Measurements from ENCODE around the gene MORF4L1. TPM values are rescaled to one million over a fixed set of nuclear protein-coding genes. Genes with fewer than 3 reads are reported as not detected.

Gene MORF4L1
- total RNA-seq, 1 donor from 2014 or later, result 472 TPM

DNA sequence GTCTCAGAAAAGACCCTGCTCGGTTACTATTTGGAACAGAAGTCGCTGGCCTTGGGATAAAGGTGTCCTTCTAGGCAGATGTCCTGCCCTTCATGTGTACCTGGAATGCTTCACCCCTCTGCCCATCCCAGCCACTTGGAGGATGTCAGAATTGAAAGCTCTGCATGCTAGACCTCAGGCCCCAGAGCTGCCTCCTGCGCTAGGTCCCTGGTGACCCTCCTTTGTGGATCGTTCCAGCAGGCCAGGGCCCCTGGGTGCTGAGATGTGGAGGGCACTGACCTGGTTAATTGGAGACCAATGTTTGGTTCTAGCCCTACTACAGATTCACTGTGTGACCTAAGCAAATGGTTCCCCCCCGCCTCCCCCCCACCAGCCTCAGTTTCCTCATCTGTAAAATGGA, 74.8 kb downstream of the MORF4L1 start:
- Mint-ChIP-seq H3K4me1 (no peaks in the 10 kb centered on the region), H3K4me3 (peak overlapping the region; percentile 49), H3K27me3 (ENCODE audit: low read depth) (peaks cover 47% of the 10 kb centered on the region), H3K27ac (ENCODE audit: unreplicated experiment) (no peak overlapping the region), H3K9me3 (no peaks in the 10 kb centered on the region), H3K36me3 (ENCODE audit: low read depth) (no peaks in the 10 kb centered on the region)
- TF ChIP-seq, protein P1, sequence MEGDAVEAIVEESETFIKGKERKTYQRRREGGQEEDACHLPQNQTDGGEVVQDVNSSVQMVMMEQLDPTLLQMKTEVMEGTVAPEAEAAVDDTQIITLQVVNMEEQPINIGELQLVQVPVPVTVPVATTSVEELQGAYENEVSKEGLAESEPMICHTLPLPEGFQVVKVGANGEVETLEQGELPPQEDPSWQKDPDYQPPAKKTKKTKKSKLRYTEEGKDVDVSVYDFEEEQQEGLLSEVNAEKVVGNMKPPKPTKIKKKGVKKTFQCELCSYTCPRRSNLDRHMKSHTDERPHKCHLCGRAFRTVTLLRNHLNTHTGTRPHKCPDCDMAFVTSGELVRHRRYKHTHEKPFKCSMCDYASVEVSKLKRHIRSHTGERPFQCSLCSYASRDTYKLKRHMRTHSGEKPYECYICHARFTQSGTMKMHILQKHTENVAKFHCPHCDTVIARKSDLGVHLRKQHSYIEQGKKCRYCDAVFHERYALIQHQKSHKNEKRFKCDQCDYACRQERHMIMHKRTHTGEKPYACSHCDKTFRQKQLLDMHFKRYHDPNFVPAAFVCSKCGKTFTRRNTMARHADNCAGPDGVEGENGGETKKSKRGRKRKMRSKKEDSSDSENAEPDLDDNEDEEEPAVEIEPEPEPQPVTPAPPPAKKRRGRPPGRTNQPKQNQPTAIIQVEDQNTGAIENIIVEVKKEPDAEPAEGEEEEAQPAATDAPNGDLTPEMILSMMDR (conservative IDR thresholded peaks at IDR 0.05), result no peak
- no peak for DNase-seq (ENCODE audit: low read depth, low spot score)

Other genes starting within 250 kb of the MORF4L1 start
- gene CHRNB4, start 231.7 kb upstream of the MORF4L1 start, total RNA-seq, result 3.9 and 4.1 TPM in 2 replicates
- 62.9 and 68.2 TPM in 2 replicates for gene ADAMTS7, start 61.4 kb upstream of the MORF4L1 start, total RNA-seq
- 6.5 and 7.3 TPM in 2 replicates for gene CTSH, start 72.2 kb downstream of the MORF4L1 start, total RNA-seq
- 0.16 and 0.55 TPM in 2 replicates for gene RASGRF1, start 217.9 kb downstream of the MORF4L1 start, total RNA-seq